ENCODE data around the gene AURKB.

AURKB gene

GRCh38 chr17:8160741-8161221, 49.6 kb downstream of the AURKB start:
- DNase-seq, result no peak

- no peak for DNase-seq
Measured at GRCh38 chr17:8160224-8160577, 50.2 kb downstream of the AURKB start.

GRCh38 chr17:8159459-8160223, 50.7 kb downstream of the AURKB start:
- no peak for DNase-seq

- DNase-seq, result no peak
Measured at GRCh38 chr17:8159032-8159400, 51.4 kb downstream of the AURKB start.

GRCh38 chr17:8158267-8159031, 51.9 kb downstream of the AURKB start:
- DNase-seq, result peak; percentile 93 to 94

GRCh38 chr17:8156246-8156992, 54.0 kb downstream of the AURKB start:
- peak; percentile 100 for DNase-seq

GRCh38 chr17:8155996-8156245, 54.5 kb downstream of the AURKB start:
- DNase-seq, result no peak

- peak in 1 of 2 donors; percentile 26 for DNase-seq
Measured at GRCh38 chr17:8155231-8155995, 55.0 kb downstream of the AURKB start.
